Type B pancreatic cell (in vitro differentiated cells): Measurements from ENCODE around the gene BBOX1. TPM values are rescaled to one million over a fixed set of nuclear protein-coding genes. Genes with fewer than 3 reads are reported as not detected.

ENCODE experiments used
- DNase-seq: peaks from one replicate; pipeline ENCODE4 v3.0.0; 2021; ENCODE audit warnings: mixed read lengths; ENCODE audit not compliant: unreplicated experiment; ENCODE audit errors: extremely low spot score
- H3K27ac Mint-ChIP-seq: 2 replicates; pipeline ENCODE4 v1.8.0; 2021; ENCODE audit warnings: mild to moderate bottlenecking, mixed read lengths
- H3K27me3 Mint-ChIP-seq: 2 replicates; pipeline ENCODE4 v1.8.0; 2021; ENCODE audit warnings: mixed read lengths
- H3K36me3 Mint-ChIP-seq: 2 replicates; pipeline ENCODE4 v1.8.0; 2021; ENCODE audit warnings: mixed read lengths
- H3K4me1 Mint-ChIP-seq: one replicate; pipeline ENCODE4 v1.8.0; 2021; ENCODE audit warnings: mixed read lengths; ENCODE audit not compliant: unreplicated experiment
- H3K4me3 Mint-ChIP-seq: 2 replicates; pipeline ENCODE4 v1.8.0; 2021; ENCODE audit warnings: mild to moderate bottlenecking, mixed read lengths
- H3K9me3 Mint-ChIP-seq: 2 replicates; pipeline ENCODE4 v1.8.0; 2021; ENCODE audit warnings: mixed read lengths
- CTCF ChIP-seq: fragments of 200-600 bp; sonication (generic); conservative IDR thresholded peaks from 2 replicates; pipeline ENCODE4 v1.5.0; 2021; ENCODE audit warnings: antibody characterized with exemption, mild to moderate bottlenecking
- total RNA-seq: library from RNA; stranded (reverse); gene quantifications from 2 replicates; pipeline ENCODE4 v1.2.1, GENCODE V29; 2021; ENCODE audit warnings: low replicate concordance

BBOX1 gene
- total RNA-seq, 1 donor from 2014 or later = 0.27 TPM

DNA sequence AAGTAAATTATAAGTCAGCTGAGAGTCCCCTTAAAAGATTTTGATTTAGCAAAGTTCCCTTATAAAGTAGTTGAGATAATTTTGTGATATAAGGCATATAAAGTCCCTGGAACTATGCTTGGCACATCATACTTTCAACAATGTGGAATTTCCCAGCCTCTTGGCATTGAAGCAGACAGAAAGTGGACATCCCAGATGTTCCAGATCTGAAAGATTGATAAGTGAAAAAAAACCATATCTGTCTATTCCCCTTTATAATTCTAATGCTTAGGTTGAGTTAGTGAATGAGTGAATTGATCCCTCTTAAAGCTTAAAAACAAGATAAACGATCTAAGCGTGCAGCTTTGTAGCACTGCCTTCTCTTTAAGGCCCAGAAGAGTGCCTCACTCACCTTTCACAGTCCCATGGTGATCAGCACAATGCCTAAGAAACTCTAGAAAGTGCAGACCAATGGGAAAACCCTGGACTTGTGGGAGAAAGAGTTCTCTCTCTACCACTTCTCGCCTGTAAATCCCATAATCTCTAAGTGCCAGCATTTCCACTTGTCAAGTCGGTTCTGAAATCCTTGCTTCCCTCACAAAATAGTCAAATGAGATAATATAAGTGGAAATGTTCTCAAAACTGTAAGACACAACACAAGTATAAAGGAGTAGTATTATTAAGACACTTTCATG, 28.9 kb upstream of the BBOX1 start:
- TF ChIP-seq CTCF = no peak
- no peaks in the 10 kb centered on the region for H3K9me3 Mint-ChIP-seq
- H3K27me3 Mint-ChIP-seq = peaks cover 8% of the 10 kb centered on the region
- H3K36me3 Mint-ChIP-seq = no peaks in the 10 kb centered on the region
- no peak overlapping the region for H3K27ac Mint-ChIP-seq
- peaks cover 21% of the 10 kb centered on the region for H3K4me1 Mint-ChIP-seq
- DNase-seq = no peak
- no peak overlapping the region for H3K4me3 Mint-ChIP-seq

DNA sequence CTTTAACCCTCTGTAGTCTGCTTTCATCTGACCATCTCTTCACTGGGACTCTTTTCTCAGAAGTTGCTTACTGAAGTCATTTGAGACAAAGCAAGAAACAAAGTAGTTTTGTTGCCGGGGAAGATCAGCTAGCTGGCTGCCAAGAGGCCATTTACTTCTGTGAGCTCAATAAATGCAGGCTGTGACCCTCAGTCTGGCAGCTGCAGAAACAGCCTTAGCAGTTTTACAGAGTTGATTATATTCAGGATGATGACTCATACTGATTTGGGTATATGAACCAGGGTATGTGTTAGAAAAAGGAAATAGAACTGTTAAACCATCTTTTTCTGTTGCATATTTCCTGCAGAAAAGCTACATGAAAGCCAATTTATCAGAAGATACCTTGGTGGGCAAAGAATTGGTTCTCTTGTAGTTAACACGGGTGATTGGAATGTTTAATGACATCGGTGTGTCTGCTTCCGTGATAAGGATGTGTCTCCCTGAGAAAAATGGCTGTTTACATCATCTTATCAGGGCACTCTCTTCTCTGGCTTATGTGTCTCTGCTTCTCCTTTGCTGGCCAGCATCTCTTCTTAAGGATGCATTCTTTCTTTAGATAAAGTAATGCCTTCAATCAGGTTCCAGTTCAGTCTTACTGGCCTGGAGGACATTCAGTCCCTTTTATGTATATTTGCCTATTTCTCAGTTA, 28.2 kb upstream of the BBOX1 start:
- DNase-seq = no peak
- no peak for TF ChIP-seq CTCF
- Mint-ChIP-seq H3K4me1 (peaks cover 21% of the 10 kb centered on the region), H3K36me3 (no peaks in the 10 kb centered on the region), H3K27me3 (peaks cover 8% of the 10 kb centered on the region), H3K9me3 (no peaks in the 10 kb centered on the region), H3K4me3 (no peak overlapping the region), H3K27ac (no peak overlapping the region)

- TF ChIP-seq CTCF = no peak
- Mint-ChIP-seq H3K4me3 (no peak overlapping the region), H3K27me3 (peaks cover 7% of the 10 kb centered on the region), H3K36me3 (no peaks in the 10 kb centered on the region), H3K4me1 (peaks cover 21% of the 10 kb centered on the region), H3K27ac (no peak overlapping the region), H3K9me3 (no peaks in the 10 kb centered on the region)
- DNase-seq = no peak
Observed at GRCh38 chr11:27013781-27014361, 26.7 kb upstream of the BBOX1 start.

DNA sequence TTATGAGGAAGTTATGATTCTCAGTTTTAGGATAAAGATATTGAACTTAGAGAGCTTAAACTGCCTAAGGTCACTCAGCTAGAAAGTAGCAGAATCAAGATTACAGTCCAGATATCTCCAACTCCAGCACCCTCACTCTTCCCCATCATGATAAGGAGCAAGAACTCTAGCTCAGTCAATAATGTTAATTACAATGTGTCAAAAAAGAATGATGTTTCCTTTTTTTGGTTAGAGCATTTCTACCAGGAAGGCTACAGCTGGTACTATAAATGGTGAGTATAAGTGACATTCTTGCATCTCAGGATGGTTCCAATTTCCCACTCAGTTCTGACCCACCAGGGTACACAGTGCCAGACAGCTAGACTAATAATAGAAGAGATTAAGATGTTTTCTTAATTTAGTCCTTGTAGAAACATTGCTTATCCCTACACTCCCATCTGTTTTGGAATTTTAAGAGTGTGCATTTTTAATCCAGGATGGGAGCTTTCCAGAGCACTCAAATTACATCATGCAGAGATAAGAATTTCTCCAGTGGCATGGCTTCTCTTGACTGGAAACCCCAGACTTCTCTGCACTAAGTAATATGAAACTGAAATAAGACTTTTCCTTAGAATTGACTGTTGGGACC, 21.6 kb upstream of the BBOX1 start:
- H3K36me3 Mint-ChIP-seq = no peaks in the 10 kb centered on the region
- H3K4me1 Mint-ChIP-seq = peaks cover under 1% of the 10 kb centered on the region
- H3K27ac Mint-ChIP-seq = no peak overlapping the region
- peaks cover 3% of the 10 kb centered on the region for H3K27me3 Mint-ChIP-seq
- H3K4me3 Mint-ChIP-seq = no peak overlapping the region
- TF ChIP-seq CTCF = no peak
- no peak for DNase-seq
- H3K9me3 Mint-ChIP-seq = no peaks in the 10 kb centered on the region

GRCh38 chr11:27020751-27021150, 19.9 kb upstream of the BBOX1 start:
- Mint-ChIP-seq H3K4me3 (no peak overlapping the region), H3K27me3 (no peaks in the 10 kb centered on the region), H3K4me1 (no peaks in the 10 kb centered on the region), H3K36me3 (no peaks in the 10 kb centered on the region), H3K9me3 (peaks cover 4% of the 10 kb centered on the region), H3K27ac (no peak overlapping the region)
- no peak for TF ChIP-seq CTCF
- no peak for DNase-seq
